SK-N-SH treated with all-trans-retinoic acid at 6 μM for 48 hours (cell line): Measurements from ENCODE around the gene AFM.
"Not testable (repeated sequence)": the region's sequence is repeated elsewhere in the genome, so short reads cannot be mapped to it uniquely, and the experiment has no call there.

ENCODE experiments used
- BACH2 ChIP-seq: fragments of 250-450 bp; sonication (Bioruptor Pico); IDR thresholded peaks from 2 replicates; pipeline ENCODE4 v1.9.0; 2021; ENCODE audit warnings: mild to moderate bottlenecking, borderline replicate concordance
- CREB5 ChIP-seq: fragments of 250-450 bp; sonication (Bioruptor Pico); IDR thresholded peaks from 2 replicates; pipeline ENCODE4 v1.5.1; 2020; ENCODE audit warnings: low read depth, mild to moderate bottlenecking, moderate library complexity
- CSDC2 ChIP-seq: fragments of 250-450 bp; sonication (Bioruptor Pico); IDR thresholded peaks from 2 replicates; pipeline ENCODE4 v1.5.0; 2020; ENCODE audit warnings: mild to moderate bottlenecking, moderate library complexity
- ESRRG ChIP-seq: fragments of 250-450 bp; sonication (Bioruptor Pico); IDR thresholded peaks from 2 replicates; pipeline ENCODE4 v1.6.1; 2021; ENCODE audit warnings: mild to moderate bottlenecking
- PPARA ChIP-seq: fragments of 250-450 bp; sonication (Bioruptor Pico); IDR thresholded peaks from 2 replicates; pipeline ENCODE4 v1.5.0; 2020; ENCODE audit warnings: mild to moderate bottlenecking, borderline replicate concordance
- TSHZ2 ChIP-seq: fragments of 250-450 bp; sonication (Bioruptor Pico); IDR thresholded peaks from 2 replicates; pipeline ENCODE4 v1.5.0; 2020; ENCODE audit warnings: mild to moderate bottlenecking, moderate library complexity
- ZNF8 ChIP-seq: fragments of 450-650 bp; formaldehyde crosslinking; IDR thresholded peaks from 2 replicates; pipeline ENCODE4 v1.5.0; 2020; ENCODE audit warnings: mild to moderate bottlenecking, moderate library complexity

GRCh38 chr4:73550865-73551264 is 69.3 kb downstream of the AFM start:
- not testable (repeated sequence) for TF ChIP-seq ZNF8; TSHZ2 (CRISPR knock-in tag); PPARA; ESRRG (CRISPR knock-in tag); CSDC2 (CRISPR knock-in tag); CREB5 (CRISPR knock-in tag); BACH2 (CRISPR knock-in tag)
